ENCODE results near the gene ZNF766. TPM values are rescaled to one million over a fixed set of nuclear protein-coding genes. Genes with fewer than 3 reads are reported as not detected.

ZNF766 gene
- total and polyA plus RNA-seq, 9 of the 15 experiments (the other 6 are each of a cell fraction or from before 2014, with no cell fraction given): 6.7 to 23.0 (median 11.2) TPM

- no peak for TF ChIP-seq KDM2B (CRISPR knock-in tag; IDR thresholded peaks at IDR 0.05)
- 0 out of 2 replicates have a peak, but pooled peaks have one; percentile 77 for TF ChIP-seq KAT7 (CRISPR knock-in tag; IDR thresholded peaks at IDR 0.05; ENCODE audit: borderline replicate concordance)
- no peak for TF ChIP-seq CTCF (IDR thresholded peaks at IDR 0.05 in 2 of 3, conservative IDR thresholded peaks at IDR 0.05 in 1 of 3; ENCODE audit: insufficient read depth in 2 of 3, low read depth in 1 of 3, low read length in 3 of 3)
- TF ChIP-seq CBX8 (IDR thresholded peaks at IDR 0.05; ENCODE audit: borderline replicate concordance, extremely low read depth, low read depth, low read length, poor library complexity, severe bottlenecking): no peak
- TF ChIP-seq BRF2 (IDR thresholded peaks at IDR 0.05; ENCODE audit: borderline replicate concordance, insufficient read depth, insufficient read length): no peak
- no peak for TF ChIP-seq KLF13 (tag; IDR thresholded peaks at IDR 0.05; ENCODE audit: borderline replicate concordance, low read depth)
- TF ChIP-seq ZNF282 (CRISPR knock-in tag; IDR thresholded peaks at IDR 0.05): no peak
- no peak for TF ChIP-seq ZNF263 (CRISPR knock-in tag; IDR thresholded peaks at IDR 0.05; ENCODE audit: borderline replicate concordance)
- peak; percentile 70 for TF ChIP-seq PHF20 (IDR thresholded peaks at IDR 0.05; ENCODE audit: partially characterized antibody)
- TF ChIP-seq DNMT1 (IDR thresholded peaks at IDR 0.05): no peak
- no peak for TF ChIP-seq ZC3H8 (IDR thresholded peaks at IDR 0.05)
- no peak for TF ChIP-seq U2AF2 (optimal IDR thresholded peaks at IDR 0.05; ENCODE audit: low read depth, low read length)
- 0 out of 4 replicates have a peak, but pooled peaks of 1 of the 2 experiments have one; percentile 13 for TF ChIP-seq SRF (CRISPR knock-in tag; IDR thresholded peaks at IDR 0.05)
- peak; percentile 99 for TF ChIP-seq CEBPB (tag; IDR thresholded peaks at IDR 0.05)
Measured at GRCh38 chr19:52269338-52270261, at the start of gene ZNF766 (continued).
